Liver (tissue), 9 donors: ENCODE data around the gene ITPRID1. TPM values are rescaled to one million over a fixed set of nuclear protein-coding genes. Genes with fewer than 3 reads are reported as not detected.

Experiments
- DNase-seq: peaks from one replicate; pipeline ENCODE4 v3.0.0-alpha.2; 2017; ENCODE audit warnings: low spot score
- H3K27ac ChIP-seq, 2 donors: one replicate each; pipeline ENCODE4 v1.7.0; 2013; ENCODE audit warnings: inconsistent platforms in 2 of 2, low read length in 2 of 2, control low read depth in 1 of 2, low read depth in 1 of 2, mild to moderate bottlenecking in 1 of 2
- H3K27me3 ChIP-seq, 4 donors: one replicate each; pipeline versions ENCODE4 v1.6.1 to v1.7.0; 2013; ENCODE audit warnings: low read length in 3 of 4, inconsistent platforms in 1 of 4, mild to moderate bottlenecking in 1 of 4, moderate library complexity in 1 of 4; ENCODE audit not compliant: control insufficient read depth in 4 of 4, insufficient read depth in 4 of 4
- H3K36me3 ChIP-seq, 4 donors: one replicate each; pipeline versions ENCODE4 v1.6.1 to v1.7.0; 2013; ENCODE audit warnings: low read length in 3 of 4, mild to moderate bottlenecking in 3 of 4, low read depth in 1 of 4, moderate library complexity in 1 of 4; ENCODE audit not compliant: control insufficient read depth in 4 of 4, insufficient read depth in 3 of 4
- H3K4me1 ChIP-seq, 4 donors: one replicate each; pipeline versions ENCODE4 v1.6.1 to v1.7.0; 2013; ENCODE audit warnings: low read length in 3 of 4, mild to moderate bottlenecking in 3 of 4, moderate library complexity in 1 of 4; ENCODE audit not compliant: control insufficient read depth in 4 of 4, insufficient read depth in 4 of 4
- H3K4me3 ChIP-seq, 3 donors: one replicate each; pipeline versions ENCODE4 v1.6.1 to v1.7.0; 2013; ENCODE audit warnings: low read length in 3 of 3, control low read depth in 1 of 3, low read depth in 1 of 3, mild to moderate bottlenecking in 1 of 3
- H3K9ac ChIP-seq, 2 donors: one replicate each; pipeline ENCODE4 v1.7.0; 2013; ENCODE audit warnings: low read length in 2 of 2, mild to moderate bottlenecking in 2 of 2, moderate library complexity in 2 of 2, control low read depth in 1 of 2, low read depth in 1 of 2
- H3K9me3 ChIP-seq, 4 donors: one replicate each; pipeline versions ENCODE4 v1.6.1 to v1.7.0; 2013; ENCODE audit warnings: low read length in 3 of 4; ENCODE audit not compliant: control insufficient read depth in 4 of 4
- CTCF ChIP-seq: fragments of 150-350 bp; IDR thresholded peaks from 2 replicates; pipeline ENCODE4 v1.5.1; 2017; ENCODE audit warnings: improper control_type of control experiment, low read depth, low read length; ENCODE audit not compliant: missing input control
- EGR1 ChIP-seq, 2 donors: IDR thresholded peaks; 2 replicates each; pipeline ENCODE4 v1.6.1; 2016 to 2018; ENCODE audit warnings: antibody characterized with exemption in 2 of 2, low read depth in 2 of 2
- FOXA1 ChIP-seq: IDR thresholded peaks from 2 replicates; pipeline ENCODE4 v1.6.1; 2016; ENCODE audit warnings: antibody characterized with exemption
- FOXA2 ChIP-seq: IDR thresholded peaks from 2 replicates; pipeline ENCODE4 v1.6.1; 2016; ENCODE audit warnings: antibody characterized with exemption
- GABPA ChIP-seq, 2 donors: IDR thresholded peaks in 1 of 2; conservative IDR thresholded peaks in 1 of 2; 2 replicates each; pipeline ENCODE4 v1.6.1; 2016; ENCODE audit warnings: antibody characterized with exemption in 2 of 2, mild to moderate bottlenecking in 1 of 2, moderate library complexity in 1 of 2
- HNF4A ChIP-seq, 2 donors: conservative IDR thresholded peaks; 2 replicates each; pipeline ENCODE4 v1.6.1; 2016; ENCODE audit warnings: antibody characterized with exemption in 2 of 2, mild to moderate bottlenecking in 2 of 2
- HNF4G ChIP-seq: IDR thresholded peaks from 2 replicates; pipeline ENCODE4 v1.6.1; 2016; ENCODE audit warnings: antibody characterized with exemption
- JUND ChIP-seq, 2 donors: IDR thresholded peaks; 2 replicates each; pipeline ENCODE4 v1.6.1; 2016; ENCODE audit warnings: antibody characterized with exemption in 2 of 2
- MAX ChIP-seq: IDR thresholded peaks from 2 replicates; pipeline ENCODE4 v1.6.1; 2016; ENCODE audit warnings: antibody characterized with exemption
- NR2F2 ChIP-seq: IDR thresholded peaks from 2 replicates; pipeline ENCODE4 v1.6.1; 2016; ENCODE audit warnings: antibody characterized with exemption
- RAD21 ChIP-seq, 2 donors: IDR thresholded peaks; 2 replicates each; pipeline ENCODE4 v1.6.1; 2016; ENCODE audit warnings: antibody characterized with exemption in 2 of 2, mild to moderate bottlenecking in 2 of 2
- RXRA ChIP-seq, 2 donors: IDR thresholded peaks; 2 replicates each; pipeline ENCODE4 v1.6.1; 2017 to 2018; ENCODE audit warnings: antibody characterized with exemption in 2 of 2, mild to moderate bottlenecking in 1 of 2
- SP1 ChIP-seq: IDR thresholded peaks from 2 replicates; pipeline ENCODE4 v1.6.1; 2018; ENCODE audit warnings: antibody characterized with exemption, mild to moderate bottlenecking
- TAF1 ChIP-seq: conservative IDR thresholded peaks from 2 replicates; pipeline ENCODE4 v1.6.1; 2016; ENCODE audit warnings: antibody characterized with exemption, mild to moderate bottlenecking
- YY1 ChIP-seq: IDR thresholded peaks from 2 replicates; pipeline ENCODE4 v1.6.1; 2016; ENCODE audit warnings: antibody characterized with exemption, mild to moderate bottlenecking
- WGBS: extraction: QIAGEN DNeasy Blood & Tissue Kit; methylation state at CpG from one replicate; pipeline ENCODE4 v1.1.7; 2013; 5-methylcytosine and 5-hydroxymethylcytosine counted together
- polyA plus RNA-seq, 2 donors: library from polyadenylated mRNA; stranded (reverse) in 1 of 2; unstranded in 1 of 2; fragments of 200-250 nt in 1 of 2; fragments of >200 nt in 1 of 2; fragmentation: Nextera tagmentation in 1 of 2; extraction: Ambion mirVana in 1 of 2; gene quantifications; one replicate each; pipeline versions ENCODE4 v1.2.1 to v1.2.3, GENCODE V29; 2013 to 2015
- total RNA-seq, 2 donors: library from RNA; depleted of rRNA; stranded (reverse); fragments of >200 nt; gene quantifications; one replicate each; pipeline ENCODE4 v1.2.3, GENCODE V29; 2014
- TF ChIP-seq, protein P1 (sequence below): IDR thresholded peaks from 2 replicates; pipeline ENCODE4 v1.6.1; 2016; ENCODE audit warnings: antibody characterized with exemption
- donor health status: healthy.
- donor health status: healthy.
- donor health status: healthy.
- donor health status: healthy.
- donor health status: healthy.

Gene ITPRID1
- total and polyA plus RNA-seq, 4 donors = not detected

GRCh38 chr7:31475368-31475767, 38.5 kb upstream of the ITPRID1 start:
- Histone ChIP-seq H3K27ac (no peak overlapping the region), H3K36me3 (no peaks in the 10 kb centered on the region), H3K4me1 (no peaks in the 10 kb centered on the region), H3K27me3 (no peaks in the 10 kb centered on the region), H3K9me3 (no peaks in the 10 kb centered on the region), H3K4me3 (no peak overlapping the region), H3K9ac (no peak overlapping the region)
- 72% methylated on average over 1 of the region's 1 CpG for WGBS
- no peak for DNase-seq
- no peak for TF ChIP-seq YY1
- no peak for TF ChIP-seq RAD21 (IDR thresholded peaks at IDR 0.05)
- TF ChIP-seq CTCF = no peak
- no peak for TF ChIP-seq EGR1 (IDR thresholded peaks at IDR 0.05; ENCODE audit: low read depth in 2 of 2)
- no peak for TF ChIP-seq TAF1
- TF ChIP-seq GABPA (IDR thresholded peaks at IDR 0.05 in 1 of 2, conservative IDR thresholded peaks at IDR 0.05 in 1 of 2) = no peak
- TF ChIP-seq FOXA2 = no peak
- TF ChIP-seq HNF4A (conservative IDR thresholded peaks at IDR 0.05) = no peak

DNA sequence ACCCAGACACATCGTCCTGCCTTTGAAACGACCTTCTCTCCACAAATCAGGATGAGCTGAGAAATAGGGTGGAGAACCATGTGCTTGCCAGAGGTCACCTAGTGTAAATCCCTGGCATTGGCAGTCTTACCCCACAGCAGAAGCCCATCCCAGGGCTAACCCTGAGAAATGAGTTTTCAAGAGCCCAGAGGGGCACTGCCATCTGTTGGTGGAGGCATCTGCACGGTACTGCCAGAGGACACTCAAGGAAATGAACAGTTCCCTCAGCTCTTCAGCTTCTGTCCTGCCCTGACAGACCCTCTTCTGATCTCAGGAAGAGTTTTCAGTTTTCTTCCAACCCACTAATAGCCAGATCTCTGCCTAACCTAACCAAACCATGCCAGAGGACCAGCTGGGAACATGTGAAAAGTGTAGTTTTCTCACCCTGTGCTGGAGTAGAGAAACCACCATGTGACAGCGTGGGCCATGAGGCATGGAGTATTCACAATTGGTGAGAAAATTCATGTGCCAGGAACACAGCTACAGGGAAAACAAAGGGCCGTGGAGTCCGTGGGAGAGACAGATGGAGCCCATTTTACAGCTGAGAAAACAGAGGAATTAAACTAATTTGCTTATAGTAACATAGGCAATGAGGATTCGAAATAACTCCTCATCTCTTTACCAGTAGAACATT, 37.7 kb upstream of the ITPRID1 start:
- H3K4me1 ChIP-seq = no peaks in the 10 kb centered on the region
- 75% methylated on average over 7 of the region's 7 CpGs for WGBS
- H3K9me3 ChIP-seq = no peaks in the 10 kb centered on the region
- H3K27ac ChIP-seq = no peak overlapping the region
- H3K4me3 ChIP-seq = no peak overlapping the region
- no peak for TF ChIP-seq GABPA (IDR thresholded peaks at IDR 0.05 in 1 of 2, conservative IDR thresholded peaks at IDR 0.05 in 1 of 2)
- TF ChIP-seq MAX = no peak
- no peak for TF ChIP-seq SP1
- TF ChIP-seq RXRA (IDR thresholded peaks at IDR 0.05) = no peak
- no peak for TF ChIP-seq NR2F2
- TF ChIP-seq RAD21 (IDR thresholded peaks at IDR 0.05) = no peak
- TF ChIP-seq YY1 = no peak
- no peak for TF ChIP-seq HNF4G
- no peak for TF ChIP-seq CTCF
- TF ChIP-seq FOXA1 = no peak
- no peak for TF ChIP-seq JUND (IDR thresholded peaks at IDR 0.05)
- no peak for TF ChIP-seq HNF4A (conservative IDR thresholded peaks at IDR 0.05)
- TF ChIP-seq, protein P1, sequence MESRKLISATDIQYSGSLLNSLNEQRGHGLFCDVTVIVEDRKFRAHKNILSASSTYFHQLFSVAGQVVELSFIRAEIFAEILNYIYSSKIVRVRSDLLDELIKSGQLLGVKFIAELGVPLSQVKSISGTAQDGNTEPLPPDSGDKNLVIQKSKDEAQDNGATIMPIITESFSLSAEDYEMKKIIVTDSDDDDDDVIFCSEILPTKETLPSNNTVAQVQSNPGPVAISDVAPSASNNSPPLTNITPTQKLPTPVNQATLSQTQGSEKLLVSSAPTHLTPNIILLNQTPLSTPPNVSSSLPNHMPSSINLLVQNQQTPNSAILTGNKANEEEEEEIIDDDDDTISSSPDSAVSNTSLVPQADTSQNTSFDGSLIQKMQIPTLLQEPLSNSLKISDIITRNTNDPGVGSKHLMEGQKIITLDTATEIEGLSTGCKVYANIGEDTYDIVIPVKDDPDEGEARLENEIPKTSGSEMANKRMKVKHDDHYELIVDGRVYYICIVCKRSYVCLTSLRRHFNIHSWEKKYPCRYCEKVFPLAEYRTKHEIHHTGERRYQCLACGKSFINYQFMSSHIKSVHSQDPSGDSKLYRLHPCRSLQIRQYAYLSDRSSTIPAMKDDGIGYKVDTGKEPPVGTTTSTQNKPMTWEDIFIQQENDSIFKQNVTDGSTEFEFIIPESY = no peak
- H3K27me3 ChIP-seq = no peaks in the 10 kb centered on the region
- no peak for DNase-seq
- no peak overlapping the region for H3K9ac ChIP-seq
- no peaks in the 10 kb centered on the region for H3K36me3 ChIP-seq
